ENCODE results near the gene CCDC194. TPM values are rescaled to one million over a fixed set of nuclear protein-coding genes. Genes with fewer than 3 reads are reported as not detected.

Gene CCDC194
- 1 to 10 TPM; 2.0 to 3.4 TPM for total RNA-seq
- 0.78 TPM for polyA plus RNA-seq (2013, experiment 1 of 2)
- 0.83 TPM for polyA plus RNA-seq (2013, experiment 2 of 2)
- long read RNA-seq, experiment 1, result 0 reads
- long read RNA-seq, experiment 2, result 0 reads
- long read RNA-seq, experiment 3, result 0 reads
- long read RNA-seq, experiment 4, partial matches to known transcripts, result 0 of 1 reads
- long read RNA-seq, experiment 4, other reads (novel, unspliced or antisense), result 0 of 1 reads

GRCh38 chr19:17393914-17394313 lies at the start of gene CCDC194:
Gene CCDC194, minus strand, starts transcription at chr19:17394196. Its CDS starts 38 bp downstream, at chr19:17394158.
- DNase-seq, result no peak
- Histone ChIP-seq H3K27ac (ENCODE audit: low read depth, low read length) (no peak within 1 kb of the TSS), H3K4me3 (ENCODE audit: low read length) (no peak within 1 kb of the TSS), H3K4me1 (ENCODE audit: control insufficient read depth, insufficient read depth, low read length) (no peaks in the 10 kb centered on the region), H3K9ac (ENCODE audit: extremely low read depth, low read length, poor library complexity, severe bottlenecking) (no peak within 1 kb of the TSS), H3K9me3 (ENCODE audit: control insufficient read depth, low read length) (peaks cover 12% of the 10 kb centered on the region), H3K36me3 (ENCODE audit: control insufficient read depth, insufficient read depth, low read length) (peaks cover 8% of the 10 kb centered on the region), H3K27me3 (ENCODE audit: control insufficient read depth, insufficient read depth, low read length, poor library complexity, severe bottlenecking) (no peaks in the 10 kb centered on the region)
- no peaks in the 10 kb centered on the region for H3K36me3 Mint-ChIP-seq (ENCODE audit: low read depth)
- H3K4me3 Mint-ChIP-seq, result no peak within 1 kb of the TSS
- H3K4me1 Mint-ChIP-seq, result peaks cover 8% of the 10 kb centered on the region
- no peak for TF ChIP-seq CTCF (conservative IDR thresholded peaks at IDR 0.05)
- peaks cover 17% of the 10 kb centered on the region for H3K27me3 Mint-ChIP-seq (ENCODE audit: insufficient read depth)
- peaks cover 10% of the 10 kb centered on the region for H3K9me3 Mint-ChIP-seq
- 94% methylated on average over 27 to 41 of the region's 41 CpGs for WGBS, 2 experiments (ENCODE audit: insufficient coverage in 1 of 2, insufficient read length in 1 of 2)
- H3K27ac Mint-ChIP-seq, result no peak within 1 kb of the TSS

GRCh38 chr19:17441241-17442021 lies 47.4 kb upstream of the CCDC194 start:
- Mint-ChIP-seq H3K4me3 (no peak overlapping the region), H3K27me3 (ENCODE audit: insufficient read depth) (peaks cover 3% of the 10 kb centered on the region), H3K4me1 (no peaks in the 10 kb centered on the region), H3K9me3 (peaks cover 8% of the 10 kb centered on the region), H3K27ac (no peak overlapping the region), H3K36me3 (ENCODE audit: low read depth) (no peaks in the 10 kb centered on the region)
- Histone ChIP-seq H3K4me3 (ENCODE audit: low read length) (no peak overlapping the region), H3K4me1 (ENCODE audit: control insufficient read depth, insufficient read depth, low read length) (no peaks in the 10 kb centered on the region), H3K27ac (ENCODE audit: low read depth, low read length) (no peak overlapping the region), H3K36me3 (ENCODE audit: control insufficient read depth, insufficient read depth, low read length) (no peaks in the 10 kb centered on the region), H3K9ac (ENCODE audit: extremely low read depth, low read length, poor library complexity, severe bottlenecking) (no peak overlapping the region), H3K9me3 (ENCODE audit: control insufficient read depth, low read length) (no peaks in the 10 kb centered on the region), H3K27me3 (ENCODE audit: control insufficient read depth, insufficient read depth, low read length, poor library complexity, severe bottlenecking) (peaks cover 4% of the 10 kb centered on the region)
- peak; percentile 80 for TF ChIP-seq CTCF (conservative IDR thresholded peaks at IDR 0.05)
- 56 to 78% methylated on average over 3 to 8 of the region's 8 CpGs for whole genome bisulfite sequencing, 2 experiments (ENCODE audit: insufficient coverage in 1 of 2, insufficient read length in 1 of 2)
- peak; percentile 74 for DNase-seq

GRCh38 chr19:17436874-17437267 lies 42.9 kb upstream of the CCDC194 start:
- Histone ChIP-seq H3K36me3 (ENCODE audit: control insufficient read depth, insufficient read depth, low read length) (peaks cover 4% of the 10 kb centered on the region), H3K27me3 (ENCODE audit: control insufficient read depth, insufficient read depth, low read length, poor library complexity, severe bottlenecking) (no peaks in the 10 kb centered on the region), H3K9ac (ENCODE audit: extremely low read depth, low read length, poor library complexity, severe bottlenecking) (no peak overlapping the region), H3K4me3 (ENCODE audit: low read length) (no peak overlapping the region), H3K27ac (ENCODE audit: low read depth, low read length) (no peak overlapping the region), H3K9me3 (ENCODE audit: control insufficient read depth, low read length) (no peaks in the 10 kb centered on the region), H3K4me1 (ENCODE audit: control insufficient read depth, insufficient read depth, low read length) (no peaks in the 10 kb centered on the region)
- DNase-seq, result no peak
- Mint-ChIP-seq H3K4me3 (no peak overlapping the region), H3K27me3 (ENCODE audit: insufficient read depth) (peaks cover 3% of the 10 kb centered on the region), H3K36me3 (ENCODE audit: low read depth) (peaks cover 6% of the 10 kb centered on the region), H3K9me3 (peaks cover 7% of the 10 kb centered on the region), H3K27ac (no peak overlapping the region), H3K4me1 (no peaks in the 10 kb centered on the region)
- no peak for TF ChIP-seq CTCF (conservative IDR thresholded peaks at IDR 0.05)
- WGBS, 2 experiments (ENCODE audit: insufficient coverage in 1 of 2, insufficient read length in 1 of 2), result 75 to 86% methylated on average over 3 to 7 of the region's 7 CpGs
